Measurements from ENCODE around the gene TMEM121B. TPM values are rescaled to one million over a fixed set of nuclear protein-coding genes. Genes with fewer than 3 reads are reported as not detected.

Gene TMEM121B
- total and polyA plus RNA-seq, 7 experiments from 2014 or later, result 0.13 to 2.6 (median 0.24) TPM; not detected in 2

- ATAC-seq, result no peak
- no peak for DNase-seq
- POLR2A ChIA-PET, result interaction anchor here (16.1 kb wide), 1 partner anchor 21 kb away, joined by 114 read pairs; no protein-coding TSS in a partner anchor
- Mint-ChIP-seq H3K4me1 (peaks cover 33 to 77% (median 64%) of the 10 kb centered on the region in 7 donors), H3K27me3 (no peaks in the 10 kb centered on the region), H3K9me3 (no peaks in the 10 kb centered on the region), H3K36me3 (peaks cover 0 to 38% (median 15%) of the 10 kb centered on the region in 5 donors), H3K4me3 (no peak overlapping the region), H3K27ac (peak overlapping the region in 4 of 9 donors; percentile 20 to 90 (median 40))
- CTCF ChIA-PET, result interaction anchor here (3.0 kb wide), 1 partner anchor 13 kb away, joined by 8 read pairs; no protein-coding TSS in a partner anchor
- H3K4me1 ChIP-seq (ENCODE audit: control insufficient read depth in 2 of 2, insufficient read depth in 2 of 2, low read length in 2 of 2), result peaks cover 4 to 33% of the 10 kb centered on the region in 2 donors
- intact Hi-C loops (cut with micrococcal nuclease), result no loop called here
- no peaks in the 10 kb centered on the region for H3K9me3 ChIP-seq (ENCODE audit: control insufficient read depth in 2 of 3, low read length in 3 of 3)
- peaks cover under 1 to 63% (median 8%) of the 10 kb centered on the region in 3 experiments for H3K36me3 ChIP-seq (ENCODE audit: control insufficient read depth in 2 of 3, insufficient read depth in 3 of 3, low read length in 3 of 3)
- H3K27me3 ChIP-seq (ENCODE audit: control insufficient read depth in 2 of 2, insufficient read depth in 2 of 2, low read length in 2 of 2), result no peaks in the 10 kb centered on the region
- peak overlapping the region; percentile 66 for H3K27ac ChIP-seq (ENCODE audit: low read depth, low read length)
- H3K4me3 ChIP-seq (ENCODE audit: low read length), result no peak overlapping the region
Measured at GRCh38 chr22:17108256-17109112, 12.7 kb downstream of the TMEM121B start.

GRCh38 chr22:17107547-17107810 lies 13.7 kb downstream of the TMEM121B start:
- H3K9me3 ChIP-seq (ENCODE audit: control insufficient read depth in 2 of 3, low read length in 3 of 3), result no peaks in the 10 kb centered on the region
- H3K27me3 Mint-ChIP-seq, result no peaks in the 10 kb centered on the region
- peak overlapping the region; percentile 66 for H3K27ac ChIP-seq (ENCODE audit: low read depth, low read length)
- no peak for DNase-seq
- no peak overlapping the region for H3K4me3 ChIP-seq (ENCODE audit: low read length)
- peaks cover 6 to 73% (median 8%) of the 10 kb centered on the region in 3 experiments for H3K36me3 ChIP-seq (ENCODE audit: control insufficient read depth in 2 of 3, insufficient read depth in 3 of 3, low read length in 3 of 3)
- H3K4me1 ChIP-seq (ENCODE audit: control insufficient read depth in 2 of 2, insufficient read depth in 2 of 2, low read length in 2 of 2), result peaks cover 4 to 40% of the 10 kb centered on the region in 2 donors
- H3K27ac Mint-ChIP-seq, result peak overlapping the region; percentile 82 to 96 (median 90)
- peaks cover 36 to 77% (median 60%) of the 10 kb centered on the region in 7 donors for H3K4me1 Mint-ChIP-seq
- POLR2A ChIA-PET, result interaction anchor here (1.7 to 16.1 kb wide), 3 partner anchors 10 to 51 kb away, joined by 4 to 114 read pairs (median 6); partner anchors contain the start of gene HDHD5
- intact Hi-C loops (cut with micrococcal nuclease), result loop anchor here in 1 of 2 donors (1.0 kb wide), 1 partner anchor 9 kb away; no protein-coding TSS in a partner anchor
- H3K9me3 Mint-ChIP-seq, result no peaks in the 10 kb centered on the region
- CTCF ChIA-PET, result interaction anchor here (3.0 kb wide), 1 partner anchor 12 kb away, joined by 8 read pairs; no protein-coding TSS in a partner anchor
- H3K36me3 Mint-ChIP-seq, result peaks cover 0 to 43% (median 20%) of the 10 kb centered on the region in 5 donors
- H3K27me3 ChIP-seq (ENCODE audit: control insufficient read depth in 2 of 2, insufficient read depth in 2 of 2, low read length in 2 of 2), result no peaks in the 10 kb centered on the region
- peak overlapping the region; percentile 70 to 87 (median 82) for H3K4me3 Mint-ChIP-seq
- ATAC-seq, result no peak

- ATAC-seq, result peak; percentile 77
- Histone ChIP-seq H3K27ac (ENCODE audit: low read depth, low read length) (peak overlapping the region; percentile 66), H3K4me1 (ENCODE audit: control insufficient read depth in 2 of 2, insufficient read depth in 2 of 2, low read length in 2 of 2) (peaks cover 4 to 46% of the 10 kb centered on the region in 2 donors), H3K4me3 (ENCODE audit: low read length) (peak overlapping the region; percentile 18), H3K27me3 (ENCODE audit: control insufficient read depth in 2 of 2, insufficient read depth in 2 of 2, low read length in 2 of 2) (no peaks in the 10 kb centered on the region), H3K9me3 (ENCODE audit: control insufficient read depth in 2 of 3, low read length in 3 of 3) (no peaks in the 10 kb centered on the region), H3K36me3 (ENCODE audit: control insufficient read depth in 2 of 3, insufficient read depth in 3 of 3, low read length in 3 of 3) (peaks cover 9 to 78% (median 13%) of the 10 kb centered on the region in 3 experiments)
- Mint-ChIP-seq H3K36me3 (peaks cover under 1 to 48% (median 25%) of the 10 kb centered on the region in 5 donors), H3K4me1 (peaks cover 37 to 77% (median 60%) of the 10 kb centered on the region in 7 donors), H3K27ac (peak overlapping the region; percentile 82 to 96 (median 90)), H3K27me3 (no peaks in the 10 kb centered on the region), H3K9me3 (no peaks in the 10 kb centered on the region), H3K4me3 (peak overlapping the region; percentile 70 to 87 (median 82))
- peak in 5 of 9 donors; percentile 22 to 38 (median 24) for DNase-seq
- intact Hi-C loops (cut with micrococcal nuclease), result loop anchor here (1.0 kb wide), 3 partner anchors 9 to 20 kb away; no protein-coding TSS in a partner anchor
- ChIA-PET POLR2A (interaction anchor here (0.6 to 16.1 kb wide), 8 partner anchors 8 to 134 kb away, joined by 3 to 114 read pairs (median 4); partner anchors contain the start of gene HDHD5), CTCF (interaction anchor here (0.5 to 3.0 kb wide), 3 partner anchors 11 to 65 kb away, joined by 3 to 8 read pairs (median 3); no protein-coding TSS in a partner anchor)
Measured at GRCh38 chr22:17106785-17107546, 14.2 kb downstream of the TMEM121B start.

- Mint-ChIP-seq H3K4me3 (peak overlapping the region; percentile 70 to 87 (median 82)), H3K27ac (peak overlapping the region; percentile 65 to 96 (median 90)), H3K27me3 (no peaks in the 10 kb centered on the region), H3K4me1 (peaks cover 39 to 80% (median 60%) of the 10 kb centered on the region in 7 donors), H3K9me3 (no peaks in the 10 kb centered on the region), H3K36me3 (peaks cover 8 to 54% (median 32%) of the 10 kb centered on the region in 5 donors)
- ChIA-PET CTCF (interaction anchor here (0.5 to 3.0 kb wide), 2 partner anchors 11 to 12 kb away, joined by 3 to 8 read pairs; no protein-coding TSS in a partner anchor), POLR2A (interaction anchor here (0.7 to 16.1 kb wide), 8 partner anchors 9 to 53 kb away, joined by 3 to 114 read pairs (median 4); partner anchors contain the start of gene HDHD5)
- DNase-seq (no peak), ATAC-seq (peak; percentile 52)
- Histone ChIP-seq H3K27me3 (ENCODE audit: control insufficient read depth in 2 of 2, insufficient read depth in 2 of 2, low read length in 2 of 2) (no peaks in the 10 kb centered on the region), H3K36me3 (ENCODE audit: control insufficient read depth in 2 of 3, insufficient read depth in 3 of 3, low read length in 3 of 3) (peaks cover 16 to 81% (median 20%) of the 10 kb centered on the region in 3 experiments), H3K4me1 (ENCODE audit: control insufficient read depth in 2 of 2, insufficient read depth in 2 of 2, low read length in 2 of 2) (peaks cover 4 to 53% of the 10 kb centered on the region in 2 donors), H3K27ac (ENCODE audit: low read depth, low read length) (peak overlapping the region; percentile 66), H3K9me3 (ENCODE audit: control insufficient read depth in 2 of 3, low read length in 3 of 3) (no peaks in the 10 kb centered on the region), H3K4me3 (ENCODE audit: low read length) (peak overlapping the region; percentile 18)
- intact Hi-C loops (cut with micrococcal nuclease), result loop anchor here (1.0 kb wide), 3 partner anchors 8 to 19 kb away; no protein-coding TSS in a partner anchor
Measured at GRCh38 chr22:17106161-17106784, 14.9 kb downstream of the TMEM121B start.

- ChIA-PET CTCF (interaction anchor here (3.0 kb wide), 1 partner anchor 10 kb away, joined by 8 read pairs; no protein-coding TSS in a partner anchor), POLR2A (interaction anchor here (1.3 to 16.1 kb wide), 4 partner anchors 10 to 18 kb away, joined by 3 to 114 read pairs (median 4); no protein-coding TSS in a partner anchor)
- Histone ChIP-seq H3K27ac (ENCODE audit: low read depth, low read length) (peak overlapping the region; percentile 66), H3K36me3 (ENCODE audit: control insufficient read depth in 2 of 3, insufficient read depth in 3 of 3, low read length in 3 of 3) (peaks cover 20 to 89% (median 26%) of the 10 kb centered on the region in 3 experiments), H3K4me3 (ENCODE audit: low read length) (no peak overlapping the region), H3K27me3 (ENCODE audit: control insufficient read depth in 2 of 2, insufficient read depth in 2 of 2, low read length in 2 of 2) (no peaks in the 10 kb centered on the region), H3K4me1 (ENCODE audit: control insufficient read depth in 2 of 2, insufficient read depth in 2 of 2, low read length in 2 of 2) (peaks cover 4 to 61% of the 10 kb centered on the region in 2 donors), H3K9me3 (ENCODE audit: control insufficient read depth in 2 of 3, low read length in 3 of 3) (no peaks in the 10 kb centered on the region)
- H3K4me1 Mint-ChIP-seq, result peaks cover 39 to 81% (median 63%) of the 10 kb centered on the region in 7 donors
- peaks cover 13 to 54% (median 39%) of the 10 kb centered on the region in 5 donors for H3K36me3 Mint-ChIP-seq
- H3K27me3 Mint-ChIP-seq, result no peaks in the 10 kb centered on the region
- peak overlapping the region in 7 of 10 donors; percentile 29 to 87 (median 75) for H3K4me3 Mint-ChIP-seq
- peak overlapping the region; percentile 49 to 96 (median 89) for H3K27ac Mint-ChIP-seq
- no peak for ATAC-seq
- H3K9me3 Mint-ChIP-seq, result no peaks in the 10 kb centered on the region
- DNase-seq, result no peak
- intact Hi-C loops (cut with micrococcal nuclease), result loop anchor here (1.0 kb wide), 3 partner anchors 7 to 18 kb away; no protein-coding TSS in a partner anchor
Measured at GRCh38 chr22:17105143-17106129, 15.7 kb downstream of the TMEM121B start.
